ENCODE results near the gene PEAR1.

Gene PEAR1

DNA sequence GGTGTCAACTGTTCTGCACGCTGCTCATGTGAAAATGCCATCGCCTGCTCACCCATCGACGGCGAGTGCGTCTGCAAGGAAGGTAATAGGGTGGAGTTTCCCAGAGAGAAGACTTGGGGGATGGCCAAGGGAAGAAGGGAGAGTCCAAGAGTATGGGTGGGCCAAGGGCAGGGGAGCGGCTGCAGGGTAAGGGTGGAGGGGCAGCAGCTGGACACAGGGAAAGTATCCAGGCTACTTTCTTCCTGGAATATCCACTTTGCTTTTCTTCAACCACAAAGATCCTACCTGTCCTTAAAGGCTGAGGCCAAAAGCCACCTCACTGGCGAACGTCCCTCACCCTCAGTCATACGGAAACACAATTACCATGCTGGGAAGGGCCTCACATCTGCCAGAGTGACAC, 15.4 kb downstream of the PEAR1 start:
- peaks cover 4% of the 10 kb centered on the region; the same call in 1 of the 2 replicates for H3K27me3 ChIP-seq (ENCODE audit: low read depth, low read length)
- H4K20me1 ChIP-seq (ENCODE audit: insufficient read depth, low read length): no peaks in the 10 kb centered on the region
- no peak overlapping the region for H2AFZ ChIP-seq (ENCODE audit: low read depth, low read length)
- TF ChIP-seq, protein P1, sequence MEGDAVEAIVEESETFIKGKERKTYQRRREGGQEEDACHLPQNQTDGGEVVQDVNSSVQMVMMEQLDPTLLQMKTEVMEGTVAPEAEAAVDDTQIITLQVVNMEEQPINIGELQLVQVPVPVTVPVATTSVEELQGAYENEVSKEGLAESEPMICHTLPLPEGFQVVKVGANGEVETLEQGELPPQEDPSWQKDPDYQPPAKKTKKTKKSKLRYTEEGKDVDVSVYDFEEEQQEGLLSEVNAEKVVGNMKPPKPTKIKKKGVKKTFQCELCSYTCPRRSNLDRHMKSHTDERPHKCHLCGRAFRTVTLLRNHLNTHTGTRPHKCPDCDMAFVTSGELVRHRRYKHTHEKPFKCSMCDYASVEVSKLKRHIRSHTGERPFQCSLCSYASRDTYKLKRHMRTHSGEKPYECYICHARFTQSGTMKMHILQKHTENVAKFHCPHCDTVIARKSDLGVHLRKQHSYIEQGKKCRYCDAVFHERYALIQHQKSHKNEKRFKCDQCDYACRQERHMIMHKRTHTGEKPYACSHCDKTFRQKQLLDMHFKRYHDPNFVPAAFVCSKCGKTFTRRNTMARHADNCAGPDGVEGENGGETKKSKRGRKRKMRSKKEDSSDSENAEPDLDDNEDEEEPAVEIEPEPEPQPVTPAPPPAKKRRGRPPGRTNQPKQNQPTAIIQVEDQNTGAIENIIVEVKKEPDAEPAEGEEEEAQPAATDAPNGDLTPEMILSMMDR (IDR thresholded peaks at IDR 0.05; ENCODE audit: low read depth, low read length): no peak
- TF ChIP-seq EZH2phosphoT487 (IDR thresholded peaks at IDR 0.05; ENCODE audit: low read depth): no peak
- H3K4me3 ChIP-seq (ENCODE audit: low read length): no peak overlapping the region
- H3K9ac ChIP-seq (ENCODE audit: low read length): no peak overlapping the region
- no peak overlapping the region for H3K4me2 ChIP-seq (ENCODE audit: low read length)
- H3K4me1 ChIP-seq (ENCODE audit: low read length): peaks cover 9% of the 10 kb centered on the region; the same call in 1 of the 2 replicates
- no peaks in the 10 kb centered on the region for H3K36me3 ChIP-seq (replicated peaks; ENCODE audit: low read depth, low read length)
- H3K9me3 ChIP-seq (ENCODE audit: insufficient read depth, low read length): no peaks in the 10 kb centered on the region
- H3K79me2 ChIP-seq (ENCODE audit: low read length): no peaks in the 10 kb centered on the region
- no peak overlapping the region for H3K27ac ChIP-seq (ENCODE audit: low read length)

DNA sequence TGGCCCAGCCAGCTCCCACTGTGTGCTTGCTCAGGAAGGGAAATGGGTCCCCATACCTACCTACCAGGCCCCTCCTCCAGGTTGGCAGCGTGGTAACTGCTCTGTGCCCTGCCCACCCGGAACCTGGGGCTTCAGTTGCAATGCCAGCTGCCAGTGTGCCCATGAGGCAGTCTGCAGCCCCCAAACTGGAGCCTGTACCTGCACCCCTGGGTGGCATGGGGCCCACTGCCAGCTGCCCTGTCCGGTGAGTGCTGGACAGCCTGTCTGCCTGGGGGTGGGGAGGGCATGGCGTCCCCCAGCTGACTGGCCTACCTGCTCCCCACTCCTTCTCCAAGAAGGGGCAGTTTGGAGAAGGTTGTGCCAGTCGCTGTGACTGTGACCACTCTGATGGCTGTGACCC, 16.2 kb downstream of the PEAR1 start:
- H3K79me2 ChIP-seq (ENCODE audit: low read length): no peaks in the 10 kb centered on the region
- H4K20me1 ChIP-seq (ENCODE audit: insufficient read depth, low read length): no peaks in the 10 kb centered on the region
- H3K4me1 ChIP-seq (ENCODE audit: low read length): peaks cover 9% of the 10 kb centered on the region; the same call in 1 of the 2 replicates
- H3K9ac ChIP-seq (ENCODE audit: low read length): no peak overlapping the region
- no peak overlapping the region for H3K4me3 ChIP-seq (ENCODE audit: low read length)
- peak overlapping the region; percentile 65 for H3K4me2 ChIP-seq (ENCODE audit: low read length)
- no peak overlapping the region for H2AFZ ChIP-seq (ENCODE audit: low read depth, low read length)
- no peaks in the 10 kb centered on the region for H3K9me3 ChIP-seq (ENCODE audit: insufficient read depth, low read length)
- no peak overlapping the region for H3K27ac ChIP-seq (ENCODE audit: low read length)
- no peaks in the 10 kb centered on the region for H3K36me3 ChIP-seq (replicated peaks; ENCODE audit: low read depth, low read length)
- TF ChIP-seq, protein P1 (IDR thresholded peaks at IDR 0.05; ENCODE audit: low read depth, low read length): no peak
- no peak for TF ChIP-seq EZH2phosphoT487 (IDR thresholded peaks at IDR 0.05; ENCODE audit: low read depth)
- H3K27me3 ChIP-seq (ENCODE audit: low read depth, low read length): peaks cover 1% of the 10 kb centered on the region; the same call in 1 of the 2 replicates

DNA sequence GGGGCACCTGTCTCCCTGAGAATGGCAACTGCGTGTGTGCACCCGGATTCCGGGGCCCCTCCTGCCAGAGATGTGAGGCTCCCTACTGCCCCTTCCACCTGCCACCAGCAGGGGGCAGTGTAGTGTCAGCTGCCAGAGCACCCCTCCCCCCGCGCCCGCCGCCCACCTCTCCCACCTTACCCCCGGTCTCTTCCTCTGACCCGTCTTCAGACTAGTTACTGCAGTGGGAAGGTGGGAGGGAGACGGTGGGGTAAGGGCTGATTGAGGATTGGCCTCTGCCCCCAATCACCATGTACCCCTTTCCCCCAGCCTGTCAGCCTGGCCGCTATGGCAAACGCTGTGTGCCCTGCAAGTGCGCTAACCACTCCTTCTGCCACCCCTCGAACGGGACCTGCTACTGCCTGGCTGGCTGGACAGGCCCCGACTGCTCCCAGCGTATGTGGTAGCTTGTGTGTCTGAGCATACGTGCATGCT, 16.8 kb downstream of the PEAR1 start:
- Histone ChIP-seq H3K9me3 (ENCODE audit: insufficient read depth, low read length) (no peaks in the 10 kb centered on the region), H3K79me2 (ENCODE audit: low read length) (no peaks in the 10 kb centered on the region), H3K9ac (ENCODE audit: low read length) (no peak overlapping the region), H3K4me1 (ENCODE audit: low read length) (peaks cover 9% of the 10 kb centered on the region; the same call in 1 of the 2 replicates), H3K27ac (ENCODE audit: low read length) (no peak overlapping the region), H2AFZ (ENCODE audit: low read depth, low read length) (0 out of 2 replicates have a peak overlapping the region, but pooled peaks have one; percentile 12), H3K4me3 (ENCODE audit: low read length) (peak overlapping the region; percentile 63), H3K27me3 (ENCODE audit: low read depth, low read length) (no peaks in the 10 kb centered on the region), H3K4me2 (ENCODE audit: low read length) (peak overlapping the region; percentile 65), H4K20me1 (ENCODE audit: insufficient read depth, low read length) (no peaks in the 10 kb centered on the region), H3K36me3 (replicated peaks; ENCODE audit: low read depth, low read length) (no peaks in the 10 kb centered on the region)
- TF ChIP-seq, protein P1 (IDR thresholded peaks at IDR 0.05; ENCODE audit: low read depth, low read length): peak; percentile 92
- TF ChIP-seq EZH2phosphoT487 (IDR thresholded peaks at IDR 0.05; ENCODE audit: low read depth): no peak

DNA sequence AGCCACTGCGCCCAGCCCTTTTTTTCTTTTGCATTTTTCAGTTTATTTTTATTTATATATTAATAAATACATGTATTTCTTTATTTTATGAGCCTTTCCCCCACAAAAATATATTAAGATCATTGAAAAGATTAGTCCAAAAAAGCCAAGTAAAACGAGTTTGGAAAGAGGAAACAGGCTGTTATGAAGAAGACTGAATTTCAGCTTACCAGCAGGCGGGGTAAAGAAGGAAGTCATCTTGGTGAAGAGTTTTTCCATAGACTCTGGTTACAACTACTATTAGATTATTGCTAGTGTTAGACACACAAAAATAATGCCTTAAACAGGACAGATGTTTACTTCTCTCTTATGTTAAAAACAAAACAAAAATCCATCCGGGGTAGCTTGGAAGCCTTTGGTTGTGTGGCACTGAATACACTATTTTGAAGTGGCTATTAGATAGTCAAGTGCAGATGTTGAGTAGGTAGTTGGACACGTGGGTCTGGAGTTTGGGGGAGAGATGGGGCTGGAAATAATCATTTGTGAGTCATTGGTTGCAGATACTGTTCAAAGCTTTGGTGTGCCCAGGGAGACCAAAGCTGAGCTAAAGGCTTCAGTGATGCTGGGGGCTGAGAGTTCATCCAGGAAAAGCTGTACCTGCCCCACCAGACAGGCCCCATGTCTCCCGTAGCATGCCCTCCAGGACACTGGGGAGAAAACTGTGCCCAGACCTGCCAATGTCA, 18.2 kb downstream of the PEAR1 start:
- H3K4me2 ChIP-seq (ENCODE audit: low read length): no peak overlapping the region
- H2AFZ ChIP-seq (ENCODE audit: low read depth, low read length): no peak overlapping the region
- H3K27me3 ChIP-seq (ENCODE audit: low read depth, low read length): no peaks in the 10 kb centered on the region
- no peaks in the 10 kb centered on the region for H3K9me3 ChIP-seq (ENCODE audit: insufficient read depth, low read length)
- H3K9ac ChIP-seq (ENCODE audit: low read length): no peak overlapping the region
- TF ChIP-seq, protein P1 (IDR thresholded peaks at IDR 0.05; ENCODE audit: low read depth, low read length): no peak
- TF ChIP-seq EZH2phosphoT487 (IDR thresholded peaks at IDR 0.05; ENCODE audit: low read depth): no peak
- H3K36me3 ChIP-seq (replicated peaks; ENCODE audit: low read depth, low read length): no peaks in the 10 kb centered on the region
- H3K4me1 ChIP-seq (ENCODE audit: low read length): peaks cover 9% of the 10 kb centered on the region; the same call in 1 of the 2 replicates
- no peak overlapping the region for H3K4me3 ChIP-seq (ENCODE audit: low read length)
- no peaks in the 10 kb centered on the region for H3K79me2 ChIP-seq (ENCODE audit: low read length)
- H4K20me1 ChIP-seq (ENCODE audit: insufficient read depth, low read length): no peaks in the 10 kb centered on the region
- no peak overlapping the region for H3K27ac ChIP-seq (ENCODE audit: low read length)
